ENCODE measurements around the gene MRPL57.
"Not testable (repeated sequence)": the region's sequence is repeated elsewhere in the genome, so short reads cannot be mapped to it uniquely, and the experiment has no call there.

MRPL57 gene

GRCh38 chr13:21176215-21176981, at the start of gene MRPL57, which contains the start of gene SKA3:
TSS of gene MRPL57 (plus strand) at chr13:21176658. CDS start at chr13:21176917, 259 bp downstream.
TSS of gene SKA3 (minus strand) at chr13:21176552. CDS start at chr13:21176477, 75 bp downstream.
- peak; percentile 99 for DNase-seq

GRCh38 chr13:21130116-21130515, 46.3 kb upstream of the MRPL57 start:
- no peak for DNase-seq

GRCh38 chr13:21133077-21133476, 43.4 kb upstream of the MRPL57 start:
- DNase-seq, result no peak

GRCh38 chr13:21134475-21134874, 42.0 kb upstream of the MRPL57 start:
- no peak for DNase-seq

- not testable (repeated sequence) for DNase-seq
Observed at GRCh38 chr13:21135833-21136232, 40.6 kb upstream of the MRPL57 start.

GRCh38 chr13:21137696-21138095, 38.8 kb upstream of the MRPL57 start:
- no peak for DNase-seq

- no peak for DNase-seq
Observed at GRCh38 chr13:21138561-21138960, 37.9 kb upstream of the MRPL57 start.

GRCh38 chr13:21139374-21139773, 37.1 kb upstream of the MRPL57 start:
- DNase-seq, result no peak

GRCh38 chr13:21142766-21143165, 33.7 kb upstream of the MRPL57 start:
- DNase-seq, result no peak

- no peak for DNase-seq
Observed at GRCh38 chr13:21147827-21148226, 28.6 kb upstream of the MRPL57 start.

- DNase-seq, result no peak
Observed at GRCh38 chr13:21148557-21149258, 27.8 kb upstream of the MRPL57 start.

- no peak for DNase-seq
Observed at GRCh38 chr13:21149568-21149967, 26.9 kb upstream of the MRPL57 start.

GRCh38 chr13:21150013-21150412, 26.4 kb upstream of the MRPL57 start:
- no peak for DNase-seq

- DNase-seq, result no peak
Observed at GRCh38 chr13:21152251-21152899, 24.1 kb upstream of the MRPL57 start.

- no peak for DNase-seq
Observed at GRCh38 chr13:21164631-21165030, 11.8 kb upstream of the MRPL57 start.

GRCh38 chr13:21165606-21166005, 10.9 kb upstream of the MRPL57 start:
- DNase-seq, result not testable (repeated sequence)

GRCh38 chr13:21171420-21171819, 5.0 kb upstream of the MRPL57 start:
- DNase-seq, result no peak

- not testable (repeated sequence) for DNase-seq
Observed at GRCh38 chr13:21173767-21174166, 2.7 kb upstream of the MRPL57 start.

GRCh38 chr13:21175656-21176214, 723 bp upstream of the MRPL57 start:
- DNase-seq, result no peak

GRCh38 chr13:21176982-21177284, 475 bp downstream of the MRPL57 start:
- no peak for DNase-seq

GRCh38 chr13:21181671-21182070, 5.2 kb downstream of the MRPL57 start:
- no peak for DNase-seq

GRCh38 chr13:21186410-21186809, 10.0 kb downstream of the MRPL57 start:
- not testable (repeated sequence) for DNase-seq

GRCh38 chr13:21194756-21195155, 18.3 kb downstream of the MRPL57 start:
- not testable (repeated sequence) for DNase-seq
